HepG2 (cell line): ENCODE measurements around the gene EFNA2. TPM values are rescaled to one million over a fixed set of nuclear protein-coding genes. Genes with fewer than 3 reads are reported as not detected.
A peak's percentile ranks its signal among the peaks of the same experiment; 100 is the strongest.

Experiments used
- AKNA ChIP-seq: sonication (generic); formaldehyde crosslinking; IDR thresholded peaks from 2 replicates; pipeline ENCODE4 v1.4.0; 2020; ENCODE audit warnings: missing genetic modification reagents, borderline replicate concordance
- CREBL2 ChIP-seq: sonication (generic); formaldehyde crosslinking; IDR thresholded peaks from 2 replicates; pipeline ENCODE4 v1.8.1; 2023; ENCODE audit warnings: missing genetic modification reagents, mild to moderate bottlenecking, borderline replicate concordance
- EEA1 ChIP-seq: sonication (generic); formaldehyde crosslinking; IDR thresholded peaks from 2 replicates; pipeline ENCODE4 v1.5.1; 2020; ENCODE audit warnings: mild to moderate bottlenecking, missing genetic modification reagents, borderline replicate concordance
- IKZF5 ChIP-seq: IDR thresholded peaks from 2 replicates; pipeline ENCODE4 v1.6.1; 2018; ENCODE audit warnings: missing genetic modification reagents, mild to moderate bottlenecking, missing compliant biosample characterization
- ZNF407 ChIP-seq: sonication (generic); formaldehyde crosslinking; IDR thresholded peaks from one replicate; pipeline ENCODE4 v1.5.1; 2020; ENCODE audit warnings: mild to moderate bottlenecking, missing genetic modification reagents; ENCODE audit errors: not compliant biosample characterization
- ZNF781 ChIP-seq: sonication (generic); formaldehyde crosslinking; IDR thresholded peaks from 2 replicates; pipeline ENCODE4 v1.5.1; 2020; ENCODE audit warnings: borderline replicate concordance, mild to moderate bottlenecking, missing genetic modification reagents; ENCODE audit errors: not compliant biosample characterization
- ZNF850 ChIP-seq: sonication (generic); formaldehyde crosslinking; conservative IDR thresholded peaks from 2 replicates; pipeline ENCODE4 v1.9.0; 2021; ENCODE audit warnings: mild to moderate bottlenecking, missing genetic modification reagents
- ZSCAN22 ChIP-seq: sonication (generic); formaldehyde crosslinking; IDR thresholded peaks from 2 replicates; pipeline ENCODE4 v1.4.0; 2020; ENCODE audit warnings: mild to moderate bottlenecking, missing genetic modification reagents
- polyA plus RNA-seq, 8 experiments: library from polyadenylated mRNA; depleted of rRNA in 3 of 8; stranded (reverse) in 7 of 8; unstranded in 1 of 8; fragments of >200 nt; fragmentation: Illumina TruSeq in 4 of 8; extraction: Trizol in 4 of 8; gene quantifications; 2 replicates each; pipeline versions ENCODE4 v1.2.1 to v1.2.3, GENCODE V29; 2011 to 2016; ENCODE audit warnings: low read depth in 4 of 8, missing spikeins in 1 of 8, mixed read lengths in 1 of 8; ENCODE audit not compliant: insufficient read depth in 1 of 8
- total RNA-seq, 5 experiments: library from RNA; depleted of rRNA; stranded (reverse); fragments of >200 nt; fragmentation: Illumina TruSeq; extraction: Trizol; gene quantifications; 2 replicates each; pipeline ENCODE4 v1.2.3, GENCODE V29; 2016; ENCODE audit warnings: low read depth in 1 of 5

EFNA2 gene
- total and polyA plus RNA-seq, 2 of the 13 experiments (the other 11 are each of a cell fraction or from before 2014, with no cell fraction given): 6.0 to 9.9 TPM

- TF ChIP-seq ZNF407 (CRISPR knock-in tag): no peak
- TF ChIP-seq CREBL2 (CRISPR knock-in tag): no peak
- no peak for TF ChIP-seq ZSCAN22 (CRISPR knock-in tag)
- 0 out of 2 replicates have a peak, but pooled peaks have one; percentile 16 for TF ChIP-seq IKZF5 (CRISPR knock-in tag)
- no peak for TF ChIP-seq EEA1 (CRISPR knock-in tag)
- TF ChIP-seq ZNF781 (CRISPR knock-in tag): no peak
- no peak for TF ChIP-seq ZNF850
- TF ChIP-seq AKNA (CRISPR knock-in tag): no peak
Observed at GRCh38 chr19:1284979-1285736, 515 bp upstream of the EFNA2 start (continued).
